ENCODE measurements around the gene AGMO.

The AGMO gene

DNA sequence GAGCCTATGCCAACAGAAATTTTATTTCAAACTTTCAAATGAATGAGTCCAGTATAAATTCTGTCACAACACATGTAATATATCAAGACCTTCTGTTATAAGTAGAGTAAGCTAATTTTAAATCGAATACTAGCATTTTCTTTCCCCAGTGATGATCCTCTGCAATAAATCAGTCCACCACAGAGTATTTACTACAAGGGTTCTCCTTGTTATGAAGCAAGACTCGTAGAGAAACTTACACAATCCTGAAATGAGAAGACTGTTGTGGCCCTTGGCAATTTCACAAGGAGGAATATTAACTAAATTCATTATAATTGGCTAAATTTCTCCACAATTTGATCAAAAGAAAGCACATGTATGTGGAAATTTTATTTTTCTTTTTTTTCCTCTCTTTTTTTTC lies 346.8 kb downstream of the AGMO start:
- ATAC-seq, result no peak

- ATAC-seq, result no peak
Observed at GRCh38 chr7:15213093-15213492, 348.7 kb downstream of the AGMO start.

GRCh38 chr7:15209429-15209828 lies 352.4 kb downstream of the AGMO start:
- ATAC-seq, result no peak

DNA sequence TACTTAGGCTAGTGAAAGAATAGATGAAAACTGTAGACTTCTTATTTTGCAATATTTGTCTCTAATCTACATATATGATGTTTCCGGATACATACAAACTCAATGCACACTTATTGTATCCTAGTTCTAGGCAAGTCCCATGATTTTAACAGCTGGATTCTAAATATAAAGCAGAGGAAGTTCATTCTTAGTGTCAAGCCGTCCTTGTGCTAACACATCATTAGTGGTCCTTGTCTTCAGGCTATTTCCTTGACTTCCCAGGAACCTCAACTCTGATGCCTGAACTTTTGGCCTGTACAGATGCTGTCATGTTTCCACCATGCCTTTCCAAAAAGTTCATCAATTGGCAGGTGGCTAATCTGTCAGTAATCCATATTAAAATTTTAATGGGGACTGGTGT lies 357.4 kb downstream of the AGMO start:
- no peak for ATAC-seq

DNA sequence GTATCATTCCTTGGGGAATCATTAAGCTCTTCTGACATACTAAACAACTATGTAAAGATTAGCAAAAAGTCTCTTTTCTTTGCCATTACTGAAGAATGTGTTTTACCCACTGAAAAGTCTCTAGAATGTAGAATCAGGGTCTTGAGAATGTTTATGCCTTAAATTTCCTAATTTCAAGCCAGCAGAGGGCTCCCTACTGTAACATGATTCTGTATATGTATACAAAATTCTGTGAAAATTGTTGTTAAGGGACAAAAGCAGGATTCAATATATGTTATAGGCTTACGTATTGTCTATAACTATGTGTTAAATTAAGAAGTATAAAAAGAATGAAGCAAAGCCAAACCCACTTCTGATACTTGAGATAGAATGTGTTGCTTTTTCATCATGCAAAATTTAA lies 362.3 kb downstream of the AGMO start:
- no peak for ATAC-seq

- no peak for ATAC-seq
Observed at GRCh38 chr7:15197042-15197977, 364.5 kb downstream of the AGMO start.

DNA sequence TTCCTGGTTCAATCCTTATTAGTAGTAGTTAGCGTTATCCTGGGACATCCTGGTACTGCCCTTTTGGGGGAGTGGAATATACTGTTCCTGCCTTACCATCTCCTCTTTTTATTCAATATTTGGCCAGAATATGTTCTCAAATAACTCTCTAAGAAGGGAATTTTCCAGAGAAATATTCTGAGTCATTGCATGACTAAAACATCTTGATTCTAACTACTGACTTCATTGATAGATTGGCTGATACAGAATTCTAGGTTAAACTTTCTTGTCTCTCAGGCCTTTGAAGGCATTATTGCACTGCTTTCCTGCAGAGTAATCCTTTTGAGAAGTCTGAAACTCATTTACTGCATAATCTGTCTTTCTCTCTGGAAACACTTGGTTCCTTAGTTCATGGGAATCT lies 383.8 kb downstream of the AGMO start:
- ATAC-seq, result no peak

DNA sequence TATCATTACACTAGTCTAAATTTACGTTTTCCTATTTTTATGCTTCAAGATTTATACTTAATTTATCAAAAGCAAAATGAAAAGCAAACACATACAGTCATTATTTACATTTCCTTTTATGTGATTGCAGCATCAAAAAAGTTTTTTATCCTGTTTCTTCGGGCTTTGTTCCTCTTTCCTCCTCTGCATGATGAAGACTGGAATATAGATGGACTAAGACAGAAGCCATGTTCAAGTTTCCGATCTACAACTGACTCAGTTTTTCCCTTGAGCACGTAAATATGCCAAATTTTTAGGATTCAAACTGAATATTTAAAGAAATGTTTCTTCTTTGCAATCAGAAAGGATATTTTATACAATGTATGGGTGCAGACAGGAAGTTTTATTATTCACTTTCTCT lies 385.7 kb downstream of the AGMO start:
- ATAC-seq, result no peak

GRCh38 chr7:15175152-15175551 lies 386.7 kb downstream of the AGMO start:
- no peak for ATAC-seq

DNA sequence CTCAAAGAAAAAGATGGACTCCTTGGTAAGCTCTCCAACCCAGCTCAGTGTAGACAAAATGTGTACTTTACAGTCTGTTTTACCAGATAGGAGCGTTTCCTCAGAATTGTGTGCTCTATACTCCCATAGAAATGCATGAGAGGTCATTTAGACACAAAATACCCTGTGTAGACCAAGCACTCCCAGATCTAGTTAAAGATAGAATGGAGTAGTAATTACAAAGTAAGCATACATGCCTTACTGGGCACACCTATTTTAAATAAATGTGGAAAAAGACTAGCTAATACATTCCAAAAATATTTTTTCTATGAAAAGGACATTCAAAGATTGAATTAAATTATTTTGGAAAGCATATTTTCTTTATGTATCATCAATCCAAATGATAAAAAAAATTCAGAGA lies 387.3 kb downstream of the AGMO start:
- no peak for ATAC-seq

- no peak for ATAC-seq
Observed at GRCh38 chr7:15168489-15168888, 393.3 kb downstream of the AGMO start.

- ATAC-seq, result no peak
Observed at GRCh38 chr7:15167912-15168311, 393.9 kb downstream of the AGMO start.

GRCh38 chr7:15166620-15167019 lies 395.2 kb downstream of the AGMO start:
- no peak for ATAC-seq

DNA sequence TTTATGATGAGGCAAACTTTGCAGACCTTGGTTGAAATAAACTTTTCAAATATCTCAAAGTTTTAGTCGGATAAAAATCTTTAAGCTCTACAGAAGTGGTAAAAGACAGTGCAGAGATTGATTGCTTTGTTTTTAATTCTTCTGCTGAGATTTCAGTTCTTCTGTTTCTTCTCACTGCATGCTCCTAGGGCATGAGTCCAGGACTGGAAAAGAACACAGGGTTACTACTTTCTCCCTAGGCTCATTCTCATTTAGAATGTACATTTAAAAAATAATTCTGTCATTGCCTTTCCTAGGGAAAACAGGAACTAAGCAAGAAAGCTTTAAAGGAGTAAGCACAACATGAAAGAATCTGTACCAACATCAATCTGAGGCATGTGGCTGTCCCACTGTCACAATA lies 402.6 kb downstream of the AGMO start:
- ATAC-seq, result no peak

GRCh38 chr7:15158141-15158810 lies 403.5 kb downstream of the AGMO start:
- no peak for ATAC-seq
